Activated CD8-positive, alpha-beta T cell treated with anti-CD3 and anti-CD28 coated beads for 36 hours (primary cell): ENCODE measurements around the gene CYP8B1. TPM values are rescaled to one million over a fixed set of nuclear protein-coding genes. Genes with fewer than 3 reads are reported as not detected.

Source experiments
- ATAC-seq: fragments of 200-7000 bp; cut with Tn5 transposase; one replicate; pipeline ENCODE4 v1.10.0; 2021; ENCODE audit warnings: mild to moderate bottlenecking, moderate library complexity
- CTCF ChIA-PET: fragments of 350-600 bp; sonication (Branson Sonifier 250); formaldehyde crosslinking; loops from one replicate; lab custom pipeline; 2021; ENCODE audit warnings: antibody characterized with exemption; lab: Charles Lee
- POLR2A ChIA-PET: fragments of 350-600 bp; sonication (Branson Sonifier 250); formaldehyde crosslinking; loops from one replicate; lab custom pipeline; 2021; ENCODE audit warnings: antibody characterized with exemption; lab: Charles Lee
- DNase-seq: peaks from one replicate; pipeline ENCODE4 v3.0.0-alpha.2; 2020
- H3K27ac Mint-ChIP-seq: one replicate; pipeline ENCODE4 v1.8.0; 2021; ENCODE audit warnings: mild to moderate bottlenecking, mixed read lengths
- H3K27me3 Mint-ChIP-seq: one replicate; pipeline ENCODE4 v1.8.0; 2021; ENCODE audit warnings: mixed read lengths
- H3K36me3 Mint-ChIP-seq: one replicate; pipeline ENCODE4 v1.8.0; 2021; ENCODE audit warnings: low read depth, mixed read lengths
- H3K4me1 Mint-ChIP-seq: one replicate; pipeline ENCODE4 v1.8.0; 2021; ENCODE audit warnings: low read depth, mixed read lengths
- H3K4me3 Mint-ChIP-seq: one replicate; pipeline ENCODE4 v1.8.0; 2021; ENCODE audit warnings: mild to moderate bottlenecking, moderate library complexity, mixed read lengths
- H3K9me3 Mint-ChIP-seq: one replicate; pipeline ENCODE4 v1.8.0; 2021; ENCODE audit warnings: mixed read lengths
- CTCF ChIP-seq: fragments of 200-600 bp; IDR thresholded peaks from one replicate; pipeline ENCODE4 v1.8.0; 2022; ENCODE audit warnings: antibody characterized with exemption, mild to moderate bottlenecking
- intact Hi-C: fragments of 100-400 bp; cut with micrococcal nuclease; formaldehyde crosslinking; loops from one replicate; pipeline ENCODE4 v1.10.0; 2022
- total RNA-seq, 2 experiments: library from RNA; stranded (reverse); gene quantifications; one replicate each; pipeline ENCODE4 v1.2.3, GENCODE V29; 2021

The CYP8B1 gene
- total RNA-seq, 2 experiments from 2014 or later, result not detected

GRCh38 chr3:42902257-42902656 is 26.6 kb upstream of the CYP8B1 start:
- Mint-ChIP-seq H3K27me3 (peaks cover 25% of the 10 kb centered on the region), H3K9me3 (peaks cover 8% of the 10 kb centered on the region), H3K4me3 (no peak overlapping the region), H3K36me3 (no peaks in the 10 kb centered on the region), H3K27ac (no peak overlapping the region), H3K4me1 (peaks cover 20% of the 10 kb centered on the region)
- ChIA-PET POLR2A (no interaction called here), CTCF (no interaction called here)
- intact Hi-C loops, result no loop called here
- no peak for DNase-seq
- no peak for TF ChIP-seq CTCF
- no peak for ATAC-seq

- no peak for TF ChIP-seq CTCF
- H3K4me1 Mint-ChIP-seq, result peaks cover 10% of the 10 kb centered on the region
- DNase-seq (peak; percentile 11), ATAC-seq (no peak)
- H3K27ac Mint-ChIP-seq, result no peak overlapping the region
- peaks cover 8% of the 10 kb centered on the region for H3K9me3 Mint-ChIP-seq
- ChIA-PET POLR2A (no interaction called here), CTCF (no interaction called here)
- intact Hi-C loops, result no loop called here
- H3K27me3 Mint-ChIP-seq, result peaks cover 16% of the 10 kb centered on the region
- H3K36me3 Mint-ChIP-seq, result no peaks in the 10 kb centered on the region
- H3K4me3 Mint-ChIP-seq, result no peak overlapping the region
Measured at GRCh38 chr3:42901073-42901415, 25.4 kb upstream of the CYP8B1 start.

GRCh38 chr3:42900226-42901072 is 24.8 kb upstream of the CYP8B1 start:
- ATAC-seq (no peak), DNase-seq (no peak)
- H3K36me3 Mint-ChIP-seq, result no peaks in the 10 kb centered on the region
- H3K4me3 Mint-ChIP-seq, result no peak overlapping the region
- H3K4me1 Mint-ChIP-seq, result peaks cover 5% of the 10 kb centered on the region
- ChIA-PET POLR2A (no interaction called here), CTCF (no interaction called here)
- intact Hi-C loops, result no loop called here
- H3K27ac Mint-ChIP-seq, result no peak overlapping the region
- peaks cover 13% of the 10 kb centered on the region for H3K27me3 Mint-ChIP-seq
- no peak for TF ChIP-seq CTCF
- H3K9me3 Mint-ChIP-seq, result peaks cover 8% of the 10 kb centered on the region

GRCh38 chr3:42898896-42899675 is 23.4 kb upstream of the CYP8B1 start:
- CTCF ChIA-PET, result interaction anchor here (1.1 to 1.4 kb wide), 3 partner anchors 18 to 43 kb away, joined by 3 to 4 read pairs (median 3); no protein-coding TSS in a partner anchor
- no peaks in the 10 kb centered on the region for H3K36me3 Mint-ChIP-seq
- H3K27me3 Mint-ChIP-seq, result peaks cover 5% of the 10 kb centered on the region
- ATAC-seq (no peak), DNase-seq (no peak)
- no peak for TF ChIP-seq CTCF
- peaks cover 8% of the 10 kb centered on the region for H3K4me1 Mint-ChIP-seq
- intact Hi-C loops, result no loop called here
- POLR2A ChIA-PET, result no interaction called here
- H3K4me3 Mint-ChIP-seq, result no peak overlapping the region
- H3K9me3 Mint-ChIP-seq, result peaks cover 4% of the 10 kb centered on the region
- no peak overlapping the region for H3K27ac Mint-ChIP-seq

GRCh38 chr3:42895580-42895868 is 19.8 kb upstream of the CYP8B1 start:
- ChIA-PET CTCF (no interaction called here), POLR2A (no interaction called here)
- H3K36me3 Mint-ChIP-seq, result no peaks in the 10 kb centered on the region
- intact Hi-C loops, result no loop called here
- peaks cover 4% of the 10 kb centered on the region for H3K27me3 Mint-ChIP-seq
- TF ChIP-seq CTCF, result no peak
- no peak overlapping the region for H3K4me3 Mint-ChIP-seq
- no peak for ATAC-seq
- no peak overlapping the region for H3K27ac Mint-ChIP-seq
- no peaks in the 10 kb centered on the region for H3K9me3 Mint-ChIP-seq
- H3K4me1 Mint-ChIP-seq, result peaks cover 5% of the 10 kb centered on the region
- no peak for DNase-seq
